GM19452 (cell line): ENCODE measurements around the gene PET117.
"Not testable (repeated sequence)": the region's sequence is repeated elsewhere in the genome, so short reads cannot be mapped to it uniquely, and the experiment has no call there.

Experiments
- ATAC-seq: cut with Tn5 transposase; IDR thresholded peaks from one replicate; pipeline ENCODE4 v1.9.1; 2021; ENCODE audit not compliant: unreplicated experiment

Gene PET117

DNA sequence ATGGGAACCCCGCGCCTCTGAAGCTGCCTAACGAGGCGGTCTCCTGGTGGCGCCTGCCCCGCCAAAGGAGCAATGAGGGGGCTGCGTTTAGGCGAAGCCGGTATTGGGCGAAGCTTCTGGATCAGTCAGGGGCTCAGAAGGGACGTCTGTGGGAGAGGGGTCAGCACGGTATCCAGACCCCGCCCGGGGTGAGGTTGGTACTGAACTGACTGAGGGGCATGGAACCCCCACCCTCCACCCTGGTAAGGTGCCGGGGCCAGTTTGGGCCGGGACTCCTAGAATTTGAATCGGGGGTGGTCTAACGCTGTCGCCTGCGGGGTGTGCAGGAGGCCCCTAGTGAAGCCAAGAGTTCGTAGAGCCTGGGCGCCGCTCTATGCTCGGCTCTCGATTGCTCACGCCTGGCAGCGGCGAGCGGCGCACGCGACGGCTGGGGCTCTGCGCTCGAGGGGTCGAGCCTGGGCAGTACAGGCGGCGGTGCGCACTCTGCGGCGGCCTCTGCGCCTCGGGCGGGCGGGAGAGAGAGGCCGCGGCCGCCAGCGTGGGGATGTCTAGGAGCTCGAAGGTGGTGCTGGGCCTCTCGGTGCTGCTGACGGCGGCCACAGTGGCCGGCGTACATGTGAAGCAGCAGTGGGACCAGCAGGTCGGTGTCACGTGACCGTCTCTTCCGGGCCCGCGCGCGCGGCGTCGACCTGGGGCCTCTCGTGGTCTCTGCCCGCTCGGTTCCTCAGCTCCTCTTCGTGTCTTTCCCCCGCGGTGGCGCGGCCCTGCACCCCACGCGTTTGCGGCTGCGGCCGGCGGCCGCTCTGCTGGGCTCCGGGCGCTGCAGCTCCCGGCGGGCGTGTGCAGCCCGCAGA is at the start of gene PET117, which contains the start of gene KAT14:
Gene PET117, plus strand, starts transcription at position 452 of the 854 bp plus-strand sequence. Its CDS starts 93 bp downstream, at position 545.
Gene KAT14, plus strand, starts transcription at position 452 of the 854 bp plus-strand sequence. CDS start 4,798 bp downstream, outside the sequence.
- ATAC-seq: peak; percentile 84

- ATAC-seq: not testable (repeated sequence)
These were observed 49.4 kb upstream of the PET117 start for GRCh38 chr20:18088298-18088697.

- ATAC-seq: not testable (repeated sequence)
These were observed 48.8 kb upstream of the PET117 start for GRCh38 chr20:18088841-18089240.

GRCh38 chr20:18090044-18090443 is 47.6 kb upstream of the PET117 start:
- no peak for ATAC-seq

DNA sequence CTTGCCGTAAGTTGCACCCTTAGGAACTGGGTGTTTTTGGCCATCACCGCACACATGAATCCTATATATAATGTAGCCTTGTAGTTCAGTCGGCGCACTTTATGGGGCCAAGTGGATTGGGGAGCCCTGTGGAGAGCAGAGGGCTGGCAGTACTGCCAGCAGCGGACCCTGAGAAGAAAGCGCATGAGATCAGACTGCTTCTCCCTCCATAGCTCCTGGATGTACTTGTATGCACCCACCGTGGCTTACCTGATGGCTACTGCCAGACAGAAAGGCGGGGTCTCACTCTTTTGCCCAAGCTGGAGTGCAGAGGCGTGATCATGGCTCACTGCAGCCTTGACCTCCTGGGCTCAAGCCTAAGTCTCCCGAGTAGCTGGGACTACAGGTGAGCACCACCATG is 47.2 kb upstream of the PET117 start:
- ATAC-seq: no peak

DNA sequence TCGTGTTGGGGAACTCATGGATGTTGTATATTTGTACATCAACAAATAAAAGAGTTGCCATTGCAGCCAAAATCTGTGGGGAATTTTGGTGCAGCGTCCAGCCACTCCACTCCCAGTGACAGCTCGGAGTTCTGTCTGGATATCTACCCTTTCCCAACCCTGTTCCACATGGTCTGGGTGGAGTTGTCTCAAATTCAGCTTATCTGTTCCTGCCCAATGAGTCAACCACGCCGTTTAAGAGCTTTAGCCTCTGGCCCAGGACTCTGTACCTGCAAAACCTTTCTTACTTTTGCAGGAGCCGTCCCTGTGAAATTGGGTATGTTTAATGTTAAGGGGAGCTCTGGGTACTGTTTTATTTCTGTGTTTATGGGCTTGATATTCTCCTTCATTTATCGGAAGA is 46.0 kb upstream of the PET117 start:
- ATAC-seq: no peak

- ATAC-seq: no peak
These were observed 44.8 kb upstream of the PET117 start for GRCh38 chr20:18092890-18093289.

GRCh38 chr20:18093388-18093787 is 44.3 kb upstream of the PET117 start:
- no peak for ATAC-seq

DNA sequence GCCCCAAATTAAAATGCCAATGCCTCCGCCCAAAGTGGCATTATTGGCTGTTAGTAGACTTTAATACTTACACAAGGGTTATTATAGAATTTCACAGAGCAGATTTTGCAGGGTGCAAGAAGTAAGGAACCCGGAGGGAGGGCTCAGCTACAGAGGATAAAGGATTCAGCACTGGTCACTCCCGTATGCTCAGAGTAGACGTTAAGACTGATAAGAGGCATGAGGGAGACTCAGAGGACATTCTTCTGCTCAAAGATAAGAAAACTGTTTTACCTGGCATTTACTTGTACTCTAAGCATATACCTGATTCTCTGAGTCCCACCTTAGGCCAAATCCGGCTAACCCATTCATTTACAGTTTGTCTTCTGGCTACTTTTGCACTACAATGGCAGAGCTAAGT is 43.5 kb upstream of the PET117 start:
- ATAC-seq: no peak

DNA sequence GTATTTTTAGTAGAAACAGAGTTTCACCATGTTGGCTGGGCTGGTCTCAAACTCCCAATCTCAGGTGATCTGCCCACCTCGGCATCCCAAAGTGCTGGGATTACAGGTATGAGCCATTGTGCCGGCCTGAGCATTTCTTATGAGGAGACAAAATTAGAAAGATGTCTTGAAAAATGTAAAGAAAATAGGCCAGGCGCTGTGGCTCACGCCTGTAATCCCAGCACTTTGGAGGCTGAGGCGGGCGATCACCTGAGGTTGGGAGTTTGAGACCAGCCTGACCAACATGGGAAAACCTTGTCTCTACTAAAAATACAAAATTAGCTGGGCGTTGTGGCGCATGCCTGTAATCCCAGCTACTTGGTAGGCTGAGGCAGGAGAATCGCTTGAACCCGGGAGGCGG is 37.1 kb upstream of the PET117 start:
- not testable (repeated sequence) for ATAC-seq

- ATAC-seq: no peak
These were observed 36.4 kb upstream of the PET117 start for GRCh38 chr20:18101125-18101810.

DNA sequence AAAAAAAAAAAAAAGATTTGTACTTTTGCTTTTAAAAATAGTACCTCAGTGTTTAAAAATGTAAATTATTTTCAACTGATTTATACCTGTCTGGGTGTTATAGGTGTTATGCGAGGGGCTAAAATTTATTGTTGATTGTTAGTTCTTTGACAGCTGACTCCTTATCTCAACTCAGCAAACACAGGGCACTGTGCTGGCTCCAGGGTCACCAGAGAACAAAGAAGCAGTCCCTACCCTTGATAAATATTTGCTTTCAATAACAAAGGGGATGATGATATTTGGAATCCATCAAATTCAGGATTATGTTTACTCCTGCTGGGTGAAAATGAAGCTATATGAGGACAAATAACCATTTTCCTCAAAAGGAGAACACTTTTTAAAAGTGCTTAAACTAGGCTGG is 34.2 kb upstream of the PET117 start:
- no peak for ATAC-seq

- ATAC-seq: no peak
These were observed 29.3 kb upstream of the PET117 start for GRCh38 chr20:18108326-18108725.

DNA sequence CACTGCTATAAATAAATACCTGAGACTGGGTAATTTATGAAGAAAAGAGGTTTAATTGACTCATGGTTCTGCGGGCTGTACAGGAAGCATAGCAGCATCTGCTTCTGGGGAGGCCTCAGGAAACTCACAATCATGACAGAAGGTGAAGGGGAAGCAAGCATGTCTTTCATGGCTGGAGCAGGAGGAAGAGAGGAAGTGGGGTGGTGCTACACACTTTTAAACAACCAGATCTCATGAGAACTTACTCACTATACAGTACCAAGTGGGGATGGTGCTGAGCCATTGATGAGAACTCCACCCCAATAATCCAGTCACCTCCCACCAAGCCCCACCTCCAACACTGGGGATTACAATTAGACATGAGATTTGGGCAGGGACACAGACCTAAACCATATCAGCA is 9.1 kb upstream of the PET117 start:
- ATAC-seq: not testable (repeated sequence)

GRCh38 chr20:18132663-18133062 is 5.0 kb upstream of the PET117 start:
- no peak for ATAC-seq

DNA sequence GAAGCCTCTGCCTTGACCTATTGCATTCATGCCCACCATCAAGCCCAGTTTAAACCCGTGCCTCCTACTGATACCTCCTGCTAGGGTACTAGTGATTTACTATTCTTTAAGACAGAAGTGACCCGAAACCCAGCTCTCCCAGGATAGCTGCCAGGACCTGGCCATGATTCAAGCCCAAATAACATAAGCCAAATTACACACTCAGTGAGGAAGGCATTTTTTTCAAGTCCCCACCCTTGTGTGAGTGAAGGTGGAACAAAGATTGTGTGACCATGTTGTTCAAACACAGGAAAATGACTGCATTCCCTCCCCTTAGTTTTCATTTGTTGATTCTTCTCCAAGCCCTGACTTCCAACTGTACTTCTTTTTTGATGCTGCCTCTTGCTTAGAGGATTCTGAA is 3.7 kb upstream of the PET117 start:
- no peak for ATAC-seq

- ATAC-seq: no peak
These were observed 561 bp downstream of the PET117 start for GRCh38 chr20:18138266-18138582.

- ATAC-seq: no peak
These were observed 1.2 kb downstream of the PET117 start for GRCh38 chr20:18138639-18139583.

GRCh38 chr20:18139832-18140231 is 2.2 kb downstream of the PET117 start:
- ATAC-seq: no peak

- no peak for ATAC-seq
These were observed 7.0 kb downstream of the PET117 start for GRCh38 chr20:18144541-18145099.

GRCh38 chr20:18154342-18154741 is 16.7 kb downstream of the PET117 start:
- no peak for ATAC-seq
